ENCODE results near the gene CLDN24. TPM values are rescaled to one million over a fixed set of nuclear protein-coding genes. Genes with fewer than 3 reads are reported as not detected.

The CLDN24 gene
- total RNA-seq, 1 donor from 2014 or later = not detected

DNA sequence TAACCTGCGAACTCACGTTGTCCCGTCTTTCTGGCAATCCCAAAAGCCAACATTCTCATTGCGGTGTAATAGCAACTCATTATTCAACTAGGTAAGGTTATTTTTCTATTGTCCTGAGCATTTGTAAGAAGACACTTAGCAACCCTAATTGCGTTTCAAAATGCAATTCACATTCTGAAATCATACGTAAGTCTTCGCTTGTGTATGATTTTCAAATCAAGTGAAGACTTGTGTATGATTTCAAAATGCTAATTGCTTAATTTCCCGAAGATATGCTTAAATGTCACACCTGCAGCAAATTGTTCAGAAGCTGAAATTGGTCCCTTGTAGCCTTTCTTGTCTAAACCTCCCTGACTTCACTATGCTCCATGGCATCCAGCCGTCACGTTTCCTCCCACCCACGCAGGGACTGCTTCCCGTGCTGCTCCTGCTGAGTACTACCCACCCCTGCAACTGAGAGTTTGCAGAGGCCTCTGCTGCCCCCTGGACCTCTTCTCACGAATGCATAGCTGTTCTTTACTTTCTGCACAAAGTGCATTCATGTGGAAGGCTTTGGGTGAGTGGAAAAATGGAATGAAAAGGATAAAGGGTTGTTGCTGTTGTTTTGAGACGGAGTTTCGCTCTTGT is 40.8 kb upstream of the CLDN24 start:
- no peaks in the 10 kb centered on the region for H3K36me3 Mint-ChIP-seq (ENCODE audit: unreplicated experiment)
- no peaks in the 10 kb centered on the region for H3K9me3 Mint-ChIP-seq (ENCODE audit: unreplicated experiment)
- TF ChIP-seq, protein P1, sequence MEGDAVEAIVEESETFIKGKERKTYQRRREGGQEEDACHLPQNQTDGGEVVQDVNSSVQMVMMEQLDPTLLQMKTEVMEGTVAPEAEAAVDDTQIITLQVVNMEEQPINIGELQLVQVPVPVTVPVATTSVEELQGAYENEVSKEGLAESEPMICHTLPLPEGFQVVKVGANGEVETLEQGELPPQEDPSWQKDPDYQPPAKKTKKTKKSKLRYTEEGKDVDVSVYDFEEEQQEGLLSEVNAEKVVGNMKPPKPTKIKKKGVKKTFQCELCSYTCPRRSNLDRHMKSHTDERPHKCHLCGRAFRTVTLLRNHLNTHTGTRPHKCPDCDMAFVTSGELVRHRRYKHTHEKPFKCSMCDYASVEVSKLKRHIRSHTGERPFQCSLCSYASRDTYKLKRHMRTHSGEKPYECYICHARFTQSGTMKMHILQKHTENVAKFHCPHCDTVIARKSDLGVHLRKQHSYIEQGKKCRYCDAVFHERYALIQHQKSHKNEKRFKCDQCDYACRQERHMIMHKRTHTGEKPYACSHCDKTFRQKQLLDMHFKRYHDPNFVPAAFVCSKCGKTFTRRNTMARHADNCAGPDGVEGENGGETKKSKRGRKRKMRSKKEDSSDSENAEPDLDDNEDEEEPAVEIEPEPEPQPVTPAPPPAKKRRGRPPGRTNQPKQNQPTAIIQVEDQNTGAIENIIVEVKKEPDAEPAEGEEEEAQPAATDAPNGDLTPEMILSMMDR (IDR thresholded peaks at IDR 0.05; ENCODE audit: partially characterized antibody, unreplicated experiment) = no peak
- H3K27me3 Mint-ChIP-seq (ENCODE audit: unreplicated experiment) = peaks cover 4% of the 10 kb centered on the region
- no peaks in the 10 kb centered on the region for H3K4me1 Mint-ChIP-seq (ENCODE audit: low read depth, unreplicated experiment)
- H3K4me3 Mint-ChIP-seq (ENCODE audit: unreplicated experiment) = no peak overlapping the region
- no peak for DNase-seq
- no peak overlapping the region for H3K27ac Mint-ChIP-seq (ENCODE audit: unreplicated experiment)

DNA sequence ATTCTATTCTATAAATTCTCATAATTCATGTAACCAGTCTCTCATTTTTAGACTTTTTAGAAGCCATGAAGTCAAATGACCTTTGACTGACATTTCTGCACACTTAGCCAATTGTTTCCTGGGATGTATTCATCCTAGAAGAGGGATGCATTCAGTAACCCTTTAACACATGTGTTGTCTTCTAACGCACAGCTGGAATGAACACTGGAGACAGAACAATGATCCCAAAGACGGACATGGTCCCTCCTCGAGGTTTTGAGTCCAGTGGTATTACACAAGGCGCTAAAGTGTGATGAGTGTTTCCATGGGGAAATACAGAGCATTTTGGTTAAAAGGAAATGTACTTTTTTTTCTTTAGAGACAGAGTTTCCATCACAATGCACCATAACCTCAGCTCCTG is 39.8 kb upstream of the CLDN24 start:
- no peak overlapping the region for H3K27ac Mint-ChIP-seq (ENCODE audit: unreplicated experiment)
- TF ChIP-seq, protein P1 (IDR thresholded peaks at IDR 0.05; ENCODE audit: partially characterized antibody, unreplicated experiment) = no peak
- no peaks in the 10 kb centered on the region for H3K9me3 Mint-ChIP-seq (ENCODE audit: unreplicated experiment)
- no peak overlapping the region for H3K4me3 Mint-ChIP-seq (ENCODE audit: unreplicated experiment)
- no peaks in the 10 kb centered on the region for H3K36me3 Mint-ChIP-seq (ENCODE audit: unreplicated experiment)
- DNase-seq = no peak
- H3K4me1 Mint-ChIP-seq (ENCODE audit: low read depth, unreplicated experiment) = no peaks in the 10 kb centered on the region
- H3K27me3 Mint-ChIP-seq (ENCODE audit: unreplicated experiment) = peaks cover 4% of the 10 kb centered on the region

DNA sequence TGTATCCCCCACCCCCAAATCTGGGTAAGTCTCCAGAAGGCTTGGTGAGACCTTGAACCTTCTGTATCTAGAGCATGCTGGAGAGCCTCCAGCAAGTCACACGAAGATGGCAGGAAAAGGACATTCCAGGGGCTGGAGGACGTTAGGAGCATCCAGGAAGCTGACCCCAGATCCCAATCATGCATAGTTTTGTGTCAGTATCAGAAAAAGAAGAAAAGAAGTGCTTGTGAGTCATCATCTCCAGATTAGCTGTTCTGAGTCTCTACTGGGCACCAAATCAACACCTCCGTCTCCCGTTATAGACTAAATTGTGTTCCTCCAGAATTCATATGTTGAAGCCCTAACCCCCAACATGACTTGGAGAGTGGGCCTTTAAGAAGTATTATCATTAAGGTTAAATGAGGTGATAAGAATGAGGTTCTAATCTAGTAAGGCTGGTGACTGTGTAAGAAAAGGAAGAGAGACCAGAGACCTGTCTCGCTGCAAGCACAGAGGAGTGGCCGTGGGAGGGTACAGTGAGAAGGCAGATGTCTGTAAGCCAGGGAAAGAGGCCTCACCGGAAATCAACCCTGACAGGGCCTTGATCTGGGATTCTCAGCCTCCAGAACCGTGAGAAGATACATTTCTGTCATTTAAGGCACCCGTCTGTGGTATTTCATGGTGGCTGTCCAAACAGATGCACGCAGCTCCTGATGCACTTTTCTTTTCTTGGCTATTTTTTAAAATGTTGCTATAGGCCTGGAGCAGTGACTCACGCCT is 38.1 kb upstream of the CLDN24 start:
- Mint-ChIP-seq H3K4me3 (ENCODE audit: unreplicated experiment) (no peak overlapping the region), H3K9me3 (ENCODE audit: unreplicated experiment) (no peaks in the 10 kb centered on the region), H3K36me3 (ENCODE audit: unreplicated experiment) (no peaks in the 10 kb centered on the region), H3K4me1 (ENCODE audit: low read depth, unreplicated experiment) (no peaks in the 10 kb centered on the region), H3K27me3 (ENCODE audit: unreplicated experiment) (peaks cover 4% of the 10 kb centered on the region), H3K27ac (ENCODE audit: unreplicated experiment) (no peak overlapping the region)
- TF ChIP-seq, protein P1 (IDR thresholded peaks at IDR 0.05; ENCODE audit: partially characterized antibody, unreplicated experiment) = no peak
- DNase-seq = no peak

DNA sequence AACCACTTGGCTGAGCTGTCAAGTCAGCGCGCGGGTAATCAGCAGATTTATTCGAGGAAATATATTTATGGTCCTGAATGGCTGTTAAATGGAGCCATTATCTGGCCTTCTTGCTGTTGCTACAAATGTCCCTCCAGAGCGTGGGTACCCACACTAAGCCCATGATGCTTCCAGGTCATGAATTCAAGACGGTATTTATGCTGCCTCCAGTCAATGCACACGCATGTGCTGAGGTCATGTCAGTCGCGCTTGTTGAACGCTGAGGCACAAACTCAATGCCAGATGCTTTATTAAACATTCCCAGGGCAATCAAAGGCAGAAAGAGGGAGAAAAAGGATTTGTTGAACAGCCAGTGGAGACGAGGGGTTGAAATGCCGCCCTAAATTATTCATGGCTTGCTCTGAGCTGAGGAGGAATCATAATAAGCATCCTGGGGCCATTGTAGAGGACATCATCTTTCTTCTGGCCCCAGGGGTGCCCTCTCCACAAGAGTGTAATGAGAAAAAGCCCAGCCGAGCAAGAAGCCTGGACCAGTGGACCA is 36.1 kb upstream of the CLDN24 start:
- Mint-ChIP-seq H3K4me1 (ENCODE audit: low read depth, unreplicated experiment) (no peaks in the 10 kb centered on the region), H3K9me3 (ENCODE audit: unreplicated experiment) (no peaks in the 10 kb centered on the region), H3K27ac (ENCODE audit: unreplicated experiment) (no peak overlapping the region), H3K27me3 (ENCODE audit: unreplicated experiment) (peaks cover 4% of the 10 kb centered on the region), H3K4me3 (ENCODE audit: unreplicated experiment) (no peak overlapping the region), H3K36me3 (ENCODE audit: unreplicated experiment) (no peaks in the 10 kb centered on the region)
- DNase-seq = no peak
- TF ChIP-seq, protein P1 (IDR thresholded peaks at IDR 0.05; ENCODE audit: partially characterized antibody, unreplicated experiment) = no peak

Measured in glutamatergic neuron (in vitro differentiated cells).